DND-41 (cell line): Measurements from ENCODE around the gene RMI2.

Experiments used
- ATAC-seq: fragments of 200-7000 bp; cut with Tn5 transposase; 3 replicates; pipeline ENCODE4 v1.9.1; 2021; ENCODE audit warnings: low read depth; ENCODE audit not compliant: insufficient read depth
- DNase-seq: peaks from one replicate; pipeline ENCODE4 v3.0.0-alpha.2; 2020
- H2AFZ ChIP-seq: 2 replicates; pipeline ENCODE4 v1.6.0; 2012; ENCODE audit warnings: low read depth, low read length
- H3K27ac ChIP-seq: 2 replicates; pipeline ENCODE4 v1.5.1; 2012; ENCODE audit warnings: low read length, inconsistent platforms
- H3K27me3 ChIP-seq: fragments of 200-600 bp; sonication (generic); 2 replicates; pipeline ENCODE4 v1.6.0; 2012; ENCODE audit warnings: low read length, mild to moderate bottlenecking, inconsistent platforms; ENCODE audit not compliant: insufficient read depth, poor library complexity
- H3K36me3 ChIP-seq: 2 replicates; pipeline ENCODE4 v1.5.1; 2012; ENCODE audit warnings: low read length, inconsistent platforms; ENCODE audit not compliant: insufficient read depth
- H3K4me1 ChIP-seq: 2 replicates; pipeline ENCODE4 v1.5.1; 2012; ENCODE audit warnings: mild to moderate bottlenecking, low read length; ENCODE audit not compliant: insufficient read depth
- H3K4me2 ChIP-seq: 2 replicates; pipeline ENCODE4 v1.6.0; 2012; ENCODE audit warnings: mild to moderate bottlenecking, moderate library complexity, low read length, inconsistent platforms; ENCODE audit not compliant: insufficient read depth
- H3K4me3 ChIP-seq, 2 experiments: fragments of 200-600 bp in 1 of 2; shearing (Covaris generic) in 1 of 2; 2 replicates each; pipeline ENCODE4 v1.5.1; 2012 to 2016; ENCODE audit warnings: inconsistent platforms in 2 of 2, low read length in 2 of 2, mild to moderate bottlenecking in 2 of 2, low read depth in 1 of 2, moderate library complexity in 1 of 2
- H3K79me2 ChIP-seq: 2 replicates; pipeline ENCODE4 v1.6.0; 2012; ENCODE audit warnings: low read length, inconsistent platforms; ENCODE audit not compliant: insufficient read depth
- H3K9ac ChIP-seq: 2 replicates; pipeline ENCODE4 v1.6.0; 2012; ENCODE audit warnings: low read depth, mild to moderate bottlenecking, inconsistent platforms, low read length, moderate library complexity
- H3K9me3 ChIP-seq: 2 replicates; pipeline ENCODE4 v1.5.1; 2012; ENCODE audit warnings: low read length, moderate library complexity, mild to moderate bottlenecking, inconsistent platforms; ENCODE audit not compliant: insufficient read depth, severe bottlenecking
- H4K20me1 ChIP-seq: 2 replicates; pipeline ENCODE4 v1.6.0; 2012; ENCODE audit warnings: low read length; ENCODE audit not compliant: insufficient read depth
- CTCF ChIP-seq: IDR thresholded peaks from 2 replicates; pipeline ENCODE4 v1.5.1; 2012; ENCODE audit warnings: borderline replicate concordance, low read length, moderate library complexity, mild to moderate bottlenecking; ENCODE audit not compliant: poor library complexity, severe bottlenecking; ENCODE audit errors: extremely low read depth
- EZH2 ChIP-seq: IDR thresholded peaks from 3 replicates; pipeline ENCODE4 v1.6.1; 2012; ENCODE audit warnings: borderline replicate concordance, low read depth, mild to moderate bottlenecking, moderate library complexity, low read length, inconsistent platforms; ENCODE audit not compliant: severe bottlenecking

Gene RMI2

GRCh38 chr16:11302977-11303376 is 42.3 kb upstream of the RMI2 start:
- no peak for TF ChIP-seq EZH2
- no peak for TF ChIP-seq CTCF
- Histone ChIP-seq H3K36me3 (no peaks in the 10 kb centered on the region), H3K4me2 (no peak overlapping the region), H3K79me2 (no peaks in the 10 kb centered on the region), H4K20me1 (no peaks in the 10 kb centered on the region), H3K27me3 (no peaks in the 10 kb centered on the region), H3K4me3 (no peak overlapping the region), H3K9ac (no peak overlapping the region), H3K9me3 (no peaks in the 10 kb centered on the region), H3K27ac (no peak overlapping the region), H3K4me1 (peaks cover 33% of the 10 kb centered on the region), H2AFZ (no peak overlapping the region)
- DNase-seq (no peak), ATAC-seq (no peak)

GRCh38 chr16:11303405-11304138 is 41.7 kb upstream of the RMI2 start:
- no peak overlapping the region for H3K27ac ChIP-seq
- H3K4me2 ChIP-seq: no peak overlapping the region
- H3K4me1 ChIP-seq: peaks cover 32% of the 10 kb centered on the region
- H2AFZ ChIP-seq: no peak overlapping the region
- DNase-seq (no peak), ATAC-seq (no peak)
- H3K36me3 ChIP-seq: no peaks in the 10 kb centered on the region
- no peak overlapping the region for H3K4me3 ChIP-seq
- H3K79me2 ChIP-seq: no peaks in the 10 kb centered on the region
- no peak overlapping the region for H3K9ac ChIP-seq
- H3K27me3 ChIP-seq: no peaks in the 10 kb centered on the region
- H4K20me1 ChIP-seq: no peaks in the 10 kb centered on the region
- TF ChIP-seq EZH2 (no peak), CTCF (no peak)
- no peaks in the 10 kb centered on the region for H3K9me3 ChIP-seq

- no peak for TF ChIP-seq CTCF
- TF ChIP-seq EZH2: no peak
- Histone ChIP-seq H3K4me1 (peaks cover 39% of the 10 kb centered on the region), H3K4me3 (no peak overlapping the region)
These were observed 38.9 kb upstream of the RMI2 start for GRCh38 chr16:11306381-11306780.

More at GRCh38 chr16:11306381-11306780, 38.9 kb upstream of the RMI2 start:
- H2AFZ ChIP-seq: no peak overlapping the region
- H4K20me1 ChIP-seq: no peaks in the 10 kb centered on the region
- DNase-seq (no peak), ATAC-seq (no peak)
- H3K4me2 ChIP-seq: no peak overlapping the region
- H3K79me2 ChIP-seq: no peaks in the 10 kb centered on the region
- no peaks in the 10 kb centered on the region for H3K27me3 ChIP-seq
- no peaks in the 10 kb centered on the region for H3K36me3 ChIP-seq
- no peaks in the 10 kb centered on the region for H3K9me3 ChIP-seq
- H3K9ac ChIP-seq: no peak overlapping the region
- H3K27ac ChIP-seq: no peak overlapping the region
